ENCODE data around the gene BRAP.
"Not testable (repeated sequence)": the region's sequence is repeated elsewhere in the genome, so short reads cannot be mapped to it uniquely, and the experiment has no call there.

BRAP gene, protein sequence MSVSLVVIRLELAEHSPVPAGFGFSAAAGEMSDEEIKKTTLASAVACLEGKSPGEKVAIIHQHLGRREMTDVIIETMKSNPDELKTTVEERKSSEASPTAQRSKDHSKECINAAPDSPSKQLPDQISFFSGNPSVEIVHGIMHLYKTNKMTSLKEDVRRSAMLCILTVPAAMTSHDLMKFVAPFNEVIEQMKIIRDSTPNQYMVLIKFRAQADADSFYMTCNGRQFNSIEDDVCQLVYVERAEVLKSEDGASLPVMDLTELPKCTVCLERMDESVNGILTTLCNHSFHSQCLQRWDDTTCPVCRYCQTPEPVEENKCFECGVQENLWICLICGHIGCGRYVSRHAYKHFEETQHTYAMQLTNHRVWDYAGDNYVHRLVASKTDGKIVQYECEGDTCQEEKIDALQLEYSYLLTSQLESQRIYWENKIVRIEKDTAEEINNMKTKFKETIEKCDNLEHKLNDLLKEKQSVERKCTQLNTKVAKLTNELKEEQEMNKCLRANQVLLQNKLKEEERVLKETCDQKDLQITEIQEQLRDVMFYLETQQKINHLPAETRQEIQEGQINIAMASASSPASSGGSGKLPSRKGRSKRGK

GRCh38 chr12:111685811-111686573 is at the start of gene BRAP, which contains the start of gene ACAD10:
Gene BRAP (minus strand): TSS chr12:111685956. CDS start chr12:111685792, 164 bp downstream.
Gene ACAD10 (plus strand): TSS chr12:111686053. CDS start chr12:111692710, 6,657 bp downstream.
- Mint-ChIP-seq H3K4me1 (peaks cover 42% of the 10 kb centered on the region), H3K27ac (peak within 1 kb of the TSS; percentile 96), H3K27me3 (no peaks in the 10 kb centered on the region), H3K36me3 (peaks cover 10% of the 10 kb centered on the region), H3K9me3 (no peaks in the 10 kb centered on the region), H3K4me3 (peak within 1 kb of the TSS; percentile 97)

DNA sequence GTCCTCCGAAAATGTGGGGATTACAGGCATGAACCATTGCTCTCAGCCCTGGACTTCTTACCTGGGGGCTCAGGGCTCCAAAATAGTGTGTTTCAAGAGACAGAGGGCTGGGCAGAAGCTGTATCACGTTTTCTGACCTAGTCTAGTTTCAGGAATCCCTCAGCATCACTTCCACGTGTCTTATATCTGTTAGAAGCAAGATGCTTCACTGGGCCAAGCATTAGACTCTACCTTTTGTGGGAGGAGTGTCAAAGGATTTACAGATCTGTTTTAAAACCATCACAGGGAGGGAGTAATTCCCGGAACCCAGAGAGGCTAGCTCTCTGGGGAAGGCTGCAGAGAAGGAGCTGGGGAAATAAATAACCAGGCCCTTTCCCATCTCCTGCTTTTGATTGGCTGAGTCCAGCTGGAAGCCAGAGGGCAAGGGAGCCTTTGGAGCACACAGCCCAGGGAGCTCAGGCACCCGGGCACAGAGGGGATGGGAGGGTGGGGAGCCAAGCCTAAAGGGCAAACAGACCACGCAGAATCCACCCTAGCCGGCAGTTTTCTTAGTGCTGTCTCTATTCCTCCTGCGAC is 47.7 kb upstream of the BRAP start:
- H3K9me3 Mint-ChIP-seq, result no peaks in the 10 kb centered on the region
- H3K4me1 Mint-ChIP-seq, result no peaks in the 10 kb centered on the region
- no peak overlapping the region for H3K27ac Mint-ChIP-seq
- H3K4me3 Mint-ChIP-seq, result no peak overlapping the region
- peaks cover 10% of the 10 kb centered on the region for H3K36me3 Mint-ChIP-seq
- H3K27me3 Mint-ChIP-seq, result no peaks in the 10 kb centered on the region

GRCh38 chr12:111732786-111733185 is 47.0 kb upstream of the BRAP start:
- Mint-ChIP-seq H3K9me3 (no peaks in the 10 kb centered on the region), H3K4me1 (no peaks in the 10 kb centered on the region)

DNA sequence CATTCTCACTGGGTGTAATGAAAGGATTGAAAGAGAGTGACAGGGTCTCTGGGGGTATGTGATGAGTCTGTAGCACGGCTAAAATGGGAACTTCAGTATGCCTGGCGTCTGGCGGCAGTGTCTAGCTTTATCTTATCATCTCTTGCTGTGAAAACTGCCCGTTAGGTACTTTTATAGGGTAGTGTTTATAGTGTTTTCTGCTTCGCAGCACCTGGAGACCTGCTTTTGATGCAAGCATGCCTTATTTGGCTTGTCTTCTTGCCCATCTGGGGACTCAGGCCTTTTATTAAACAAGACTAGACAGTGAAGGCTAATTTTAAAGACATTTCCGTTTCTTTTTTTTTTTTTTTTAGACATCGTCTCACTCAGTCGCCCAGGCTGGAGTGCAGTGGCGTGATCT is 44.7 kb upstream of the BRAP start:
- no peaks in the 10 kb centered on the region for H3K9me3 Mint-ChIP-seq
- H3K27ac Mint-ChIP-seq, result no peak overlapping the region
- no peaks in the 10 kb centered on the region for H3K27me3 Mint-ChIP-seq
- no peaks in the 10 kb centered on the region for H3K4me1 Mint-ChIP-seq
- H3K36me3 Mint-ChIP-seq, result peaks cover 8% of the 10 kb centered on the region
- no peak overlapping the region for H3K4me3 Mint-ChIP-seq

More at GRCh38 chr12:111732786-111733185, 47.0 kb upstream of the BRAP start:
- Mint-ChIP-seq H3K4me3 (no peak overlapping the region), H3K36me3 (peaks cover 10% of the 10 kb centered on the region), H3K27ac (no peak overlapping the region), H3K27me3 (no peaks in the 10 kb centered on the region)

DNA sequence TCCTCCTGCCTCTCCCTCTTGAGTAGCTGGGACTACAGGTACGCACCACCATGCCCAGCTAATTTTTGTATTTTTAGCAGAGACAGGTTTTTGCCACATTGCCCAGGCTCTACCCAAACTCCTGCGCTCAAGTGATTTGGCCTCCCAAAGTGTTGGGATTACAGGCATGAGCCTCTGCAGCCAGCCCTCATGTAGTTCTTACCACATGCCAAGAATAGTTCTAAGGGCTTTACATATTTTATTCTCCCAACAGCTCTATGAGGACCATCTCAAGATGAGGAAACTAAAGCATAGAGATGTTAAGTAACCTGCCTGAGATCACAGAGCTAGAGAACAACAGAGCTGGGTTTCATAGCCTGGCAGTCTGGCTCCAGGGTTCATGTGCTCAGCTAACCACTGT is 43.0 kb upstream of the BRAP start:
- no peaks in the 10 kb centered on the region for H3K4me1 Mint-ChIP-seq
- H3K27ac Mint-ChIP-seq, result no peak overlapping the region
- H3K4me3 Mint-ChIP-seq, result no peak overlapping the region
- no peaks in the 10 kb centered on the region for H3K27me3 Mint-ChIP-seq
- H3K9me3 Mint-ChIP-seq, result no peaks in the 10 kb centered on the region
- peaks cover 8% of the 10 kb centered on the region for H3K36me3 Mint-ChIP-seq

DNA sequence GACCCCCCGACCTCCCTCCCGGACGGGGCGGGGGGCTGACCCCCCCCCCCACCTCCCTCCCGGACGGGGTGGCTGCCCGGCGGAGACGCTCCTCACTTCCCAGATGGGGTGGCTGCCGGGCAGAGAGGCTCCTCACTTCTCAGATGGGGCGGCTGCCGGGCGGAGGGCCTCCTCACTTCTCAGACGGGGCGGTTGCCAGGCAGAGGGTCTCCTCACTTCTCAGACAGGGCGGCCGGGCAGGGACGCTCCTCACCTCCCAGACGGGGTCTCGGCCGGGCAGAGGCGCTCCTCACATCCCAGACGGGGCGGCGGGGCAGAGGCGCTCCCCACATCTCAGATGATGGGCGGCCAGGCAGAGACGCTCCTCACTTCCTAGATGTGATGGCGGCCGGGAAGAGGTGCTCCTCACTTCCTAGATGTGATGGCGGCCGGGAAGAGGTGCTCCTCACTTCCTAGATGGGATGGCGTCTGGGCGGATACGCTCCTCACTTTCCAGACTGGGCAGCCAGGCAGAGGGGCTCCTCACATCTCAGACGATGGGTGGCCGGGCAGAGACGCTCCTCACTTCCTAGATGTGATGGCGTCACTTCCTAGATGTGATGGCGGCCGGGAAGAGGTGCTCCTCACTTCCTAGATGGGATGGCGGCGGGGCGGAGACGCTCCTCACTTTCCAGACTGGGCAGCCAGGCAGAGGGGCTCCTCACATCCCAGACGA is 38.0 kb upstream of the BRAP start:
- H3K4me1 Mint-ChIP-seq, H3K4me3 Mint-ChIP-seq, H3K36me3 Mint-ChIP-seq, H3K27ac Mint-ChIP-seq, H3K9me3 Mint-ChIP-seq, H3K27me3 Mint-ChIP-seq: not testable (repeated sequence)

GRCh38 chr12:111720457-111720856 is 34.7 kb upstream of the BRAP start:
- Mint-ChIP-seq H3K9me3 (no peaks in the 10 kb centered on the region), H3K27ac (no peak overlapping the region), H3K36me3 (peaks cover 10% of the 10 kb centered on the region), H3K4me3 (no peak overlapping the region), H3K4me1 (no peaks in the 10 kb centered on the region), H3K27me3 (no peaks in the 10 kb centered on the region)

- H3K9me3 Mint-ChIP-seq, H3K27me3 Mint-ChIP-seq, H3K4me3 Mint-ChIP-seq, H3K4me1 Mint-ChIP-seq, H3K27ac Mint-ChIP-seq: not testable (repeated sequence)
- peaks cover 10% of the 10 kb centered on the region for H3K36me3 Mint-ChIP-seq
Measured at GRCh38 chr12:111719316-111719715, 33.6 kb upstream of the BRAP start.

DNA sequence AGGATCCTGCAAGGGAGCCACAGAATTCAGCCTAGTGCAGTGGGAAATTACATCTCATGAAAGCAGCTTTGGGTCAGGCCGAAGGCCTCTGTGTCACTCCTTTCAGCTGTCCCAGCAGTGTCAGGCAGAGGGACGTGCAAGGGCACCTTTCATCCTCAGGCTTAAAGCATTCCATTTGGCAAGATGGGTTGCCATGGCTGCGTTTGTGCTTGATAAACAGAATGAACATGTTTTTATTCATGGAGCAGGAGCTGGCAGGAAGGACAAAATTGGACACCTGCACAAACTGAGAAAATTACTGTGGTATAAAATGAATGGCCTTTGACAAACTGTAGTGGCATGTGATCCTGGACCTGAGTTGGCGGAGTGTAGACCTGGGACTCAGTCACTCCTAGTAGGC is 29.5 kb upstream of the BRAP start:
- H3K4me3 Mint-ChIP-seq, result no peak overlapping the region
- no peaks in the 10 kb centered on the region for H3K27me3 Mint-ChIP-seq
- H3K4me1 Mint-ChIP-seq, result no peaks in the 10 kb centered on the region
- H3K9me3 Mint-ChIP-seq, result no peaks in the 10 kb centered on the region
- H3K36me3 Mint-ChIP-seq, result peaks cover 6% of the 10 kb centered on the region
- H3K27ac Mint-ChIP-seq, result no peak overlapping the region

DNA sequence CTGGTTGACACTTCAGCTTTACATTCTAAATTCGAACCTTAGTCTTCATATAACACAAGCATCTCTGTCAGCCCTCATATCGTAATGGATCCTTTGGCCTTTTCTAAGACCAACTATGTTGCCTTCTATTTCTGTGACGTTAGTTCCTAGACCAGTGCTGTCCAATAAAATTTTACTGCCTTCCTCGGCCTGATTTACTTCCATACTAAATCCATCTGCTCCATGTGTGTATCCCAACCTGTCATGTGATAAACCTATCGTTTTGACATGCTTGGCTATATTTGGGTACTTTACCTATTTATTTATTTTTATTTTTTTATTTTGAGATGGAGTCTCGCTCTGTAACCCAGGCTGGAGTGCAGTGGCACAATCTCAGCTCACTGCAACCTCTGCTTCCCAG is 20.4 kb upstream of the BRAP start:
- no peaks in the 10 kb centered on the region for H3K27me3 Mint-ChIP-seq
- H3K36me3 Mint-ChIP-seq, result peaks cover 4% of the 10 kb centered on the region
- H3K9me3 Mint-ChIP-seq, result no peaks in the 10 kb centered on the region
- no peaks in the 10 kb centered on the region for H3K4me1 Mint-ChIP-seq
- H3K27ac Mint-ChIP-seq, result no peak overlapping the region
- H3K4me3 Mint-ChIP-seq, result no peak overlapping the region

- Mint-ChIP-seq H3K27ac (no peak overlapping the region), H3K9me3 (no peaks in the 10 kb centered on the region), H3K4me3 (no peak overlapping the region), H3K4me1 (no peaks in the 10 kb centered on the region), H3K36me3 (peaks cover 4% of the 10 kb centered on the region), H3K27me3 (no peaks in the 10 kb centered on the region)
Measured at GRCh38 chr12:111705672-111706071, 19.9 kb upstream of the BRAP start.

DNA sequence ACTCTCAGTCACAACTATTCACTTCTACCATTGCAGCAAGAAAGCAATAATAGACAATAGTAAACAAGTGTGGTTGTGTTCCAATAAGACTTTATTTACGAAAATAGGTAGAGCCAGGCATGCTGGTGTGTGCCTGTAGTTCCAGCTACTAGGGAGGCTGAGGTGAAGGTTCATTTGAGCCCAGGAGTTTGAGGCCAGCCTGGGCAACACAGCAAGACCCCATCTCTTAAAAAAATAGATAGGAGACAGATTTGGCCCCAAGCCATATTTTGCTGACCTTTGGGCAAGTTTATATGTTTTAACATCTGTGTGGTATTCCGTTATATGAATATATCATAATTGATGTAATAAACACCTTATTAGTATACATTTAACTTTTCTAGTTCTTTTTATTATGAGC is 14.2 kb upstream of the BRAP start:
- Mint-ChIP-seq H3K4me1 (no peaks in the 10 kb centered on the region), H3K9me3 (no peaks in the 10 kb centered on the region), H3K4me3 (no peak overlapping the region), H3K27ac (no peak overlapping the region), H3K36me3 (peaks cover 7% of the 10 kb centered on the region), H3K27me3 (no peaks in the 10 kb centered on the region)

GRCh38 chr12:111693818-111694217 is 8.1 kb upstream of the BRAP start:
- H3K27me3 Mint-ChIP-seq, result no peaks in the 10 kb centered on the region
- H3K9me3 Mint-ChIP-seq, result no peaks in the 10 kb centered on the region
- no peak overlapping the region for H3K4me3 Mint-ChIP-seq
- H3K4me1 Mint-ChIP-seq, result no peaks in the 10 kb centered on the region
- no peak overlapping the region for H3K27ac Mint-ChIP-seq
- H3K36me3 Mint-ChIP-seq, result peaks cover 7% of the 10 kb centered on the region

- no peak overlapping the region for H3K4me3 Mint-ChIP-seq
- H3K27ac Mint-ChIP-seq, result no peak overlapping the region
- no peaks in the 10 kb centered on the region for H3K27me3 Mint-ChIP-seq
- H3K9me3 Mint-ChIP-seq, result no peaks in the 10 kb centered on the region
- H3K4me1 Mint-ChIP-seq, result no peaks in the 10 kb centered on the region
- peaks cover 5% of the 10 kb centered on the region for H3K36me3 Mint-ChIP-seq
Measured at GRCh38 chr12:111692575-111693210, 6.9 kb upstream of the BRAP start.

GRCh38 chr12:111691262-111691661 is 5.5 kb upstream of the BRAP start:
- Mint-ChIP-seq H3K4me3 (no peak overlapping the region), H3K27me3 (no peaks in the 10 kb centered on the region), H3K4me1 (peaks cover 13% of the 10 kb centered on the region), H3K9me3 (no peaks in the 10 kb centered on the region), H3K27ac (no peak overlapping the region), H3K36me3 (peaks cover 7% of the 10 kb centered on the region)
